BE2C (cell line): Measurements from ENCODE around the gene TMPO.
"Not testable (repeated sequence)": the region's sequence is repeated elsewhere in the genome, so short reads cannot be mapped to it uniquely, and the experiment has no call there.

Experiments
- DNase-seq: peaks from one replicate; pipeline ENCODE4 v3.0.0-alpha.2; 2020
- H3K27me3 ChIP-seq: fragments of 250-450 bp; sonication (Bioruptor Pico); 2 replicates; pipeline ENCODE4 v1.5.1; 2020; ENCODE audit warnings: mild to moderate bottlenecking
- H3K36me3 ChIP-seq: fragments of 250-450 bp; sonication (Bioruptor Pico); 2 replicates; pipeline ENCODE4 v1.5.1; 2020; ENCODE audit warnings: mild to moderate bottlenecking
- H3K4me1 ChIP-seq: fragments of 250-450 bp; sonication (Bioruptor Pico); 2 replicates; pipeline ENCODE4 v1.5.1; 2020
- H3K4me3 ChIP-seq: 2 replicates; pipeline ENCODE4 v1.5.1; 2011; ENCODE audit warnings: low read depth, low read length
- H3K9me3 ChIP-seq: fragments of 250-450 bp; sonication (Bioruptor Pico); 2 replicates; pipeline ENCODE4 v1.5.1; 2020
- TF ChIP-seq, protein P1 (sequence below): IDR thresholded peaks from 2 replicates; pipeline ENCODE4 v1.5.1; 2012; ENCODE audit warnings: mild to moderate bottlenecking, low read depth, low read length

The TMPO gene

DNA sequence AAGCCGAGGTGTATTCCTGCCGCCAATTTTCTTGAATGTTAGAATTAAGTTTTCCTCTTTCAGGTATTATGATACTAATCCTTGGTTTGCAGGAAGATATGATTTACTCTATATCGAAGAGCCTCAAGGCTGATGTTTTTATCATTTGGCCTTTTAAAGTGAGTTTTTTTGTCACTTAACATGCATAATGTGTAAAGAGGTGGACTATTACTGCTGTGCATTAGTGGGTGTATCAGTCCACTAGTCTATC lies 11.1 kb upstream of the TMPO start:
- no peaks in the 10 kb centered on the region for H3K9me3 ChIP-seq

DNA sequence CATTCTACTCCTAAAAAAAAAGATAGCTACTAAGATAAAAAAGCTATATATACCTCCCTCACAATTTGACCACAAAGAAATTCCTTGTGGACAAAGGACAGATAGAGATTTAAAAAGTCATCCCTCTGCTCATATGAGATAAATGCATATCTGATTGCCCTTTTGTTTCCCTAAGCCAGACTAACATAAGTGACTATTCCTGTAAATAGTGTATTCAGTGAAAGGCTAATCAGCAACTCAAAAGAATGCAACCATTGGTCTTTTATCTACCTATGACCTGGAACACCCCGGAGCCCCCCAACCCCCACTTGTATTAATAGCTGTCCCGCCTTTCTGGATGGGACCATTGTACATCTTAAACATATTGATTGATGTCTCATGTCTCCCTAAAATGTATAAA lies 6.3 kb upstream of the TMPO start:
- TF ChIP-seq, protein P1, sequence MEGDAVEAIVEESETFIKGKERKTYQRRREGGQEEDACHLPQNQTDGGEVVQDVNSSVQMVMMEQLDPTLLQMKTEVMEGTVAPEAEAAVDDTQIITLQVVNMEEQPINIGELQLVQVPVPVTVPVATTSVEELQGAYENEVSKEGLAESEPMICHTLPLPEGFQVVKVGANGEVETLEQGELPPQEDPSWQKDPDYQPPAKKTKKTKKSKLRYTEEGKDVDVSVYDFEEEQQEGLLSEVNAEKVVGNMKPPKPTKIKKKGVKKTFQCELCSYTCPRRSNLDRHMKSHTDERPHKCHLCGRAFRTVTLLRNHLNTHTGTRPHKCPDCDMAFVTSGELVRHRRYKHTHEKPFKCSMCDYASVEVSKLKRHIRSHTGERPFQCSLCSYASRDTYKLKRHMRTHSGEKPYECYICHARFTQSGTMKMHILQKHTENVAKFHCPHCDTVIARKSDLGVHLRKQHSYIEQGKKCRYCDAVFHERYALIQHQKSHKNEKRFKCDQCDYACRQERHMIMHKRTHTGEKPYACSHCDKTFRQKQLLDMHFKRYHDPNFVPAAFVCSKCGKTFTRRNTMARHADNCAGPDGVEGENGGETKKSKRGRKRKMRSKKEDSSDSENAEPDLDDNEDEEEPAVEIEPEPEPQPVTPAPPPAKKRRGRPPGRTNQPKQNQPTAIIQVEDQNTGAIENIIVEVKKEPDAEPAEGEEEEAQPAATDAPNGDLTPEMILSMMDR = no peak
- no peaks in the 10 kb centered on the region; the same call in 1 of the 2 replicates for H3K4me1 ChIP-seq
- DNase-seq = no peak

More for the DNA sequence above, 11.1 kb upstream of the TMPO start:
- peak overlapping the region; percentile 97 for H3K4me3 ChIP-seq
- no peak for DNase-seq
- H3K4me1 ChIP-seq = no peaks in the 10 kb centered on the region
- H3K27me3 ChIP-seq = no peaks in the 10 kb centered on the region
- TF ChIP-seq, protein P1 = no peak
- no peaks in the 10 kb centered on the region for H3K36me3 ChIP-seq

DNA sequence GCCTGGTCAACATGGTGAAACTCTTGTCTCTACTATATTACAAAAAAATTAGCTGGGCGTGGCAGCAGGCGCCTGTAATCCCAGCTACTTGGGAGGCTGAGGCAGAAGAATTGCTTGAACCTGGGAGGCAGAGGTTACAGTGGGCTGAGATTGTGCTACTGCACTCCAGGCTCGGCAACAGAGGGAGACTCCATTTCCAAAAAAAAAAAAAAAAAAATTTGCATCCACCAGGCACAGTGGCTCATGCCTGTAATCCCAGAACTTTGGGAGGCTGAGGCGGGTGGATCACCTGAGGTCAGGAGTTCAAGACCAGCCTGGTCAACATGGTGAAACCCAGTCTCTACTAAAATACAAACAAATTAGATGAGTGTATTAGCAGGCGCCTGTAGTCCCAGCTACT lies 3.6 kb upstream of the TMPO start:
- not testable (repeated sequence) for H3K9me3 ChIP-seq, DNase-seq

More for the DNA sequence above, 6.3 kb upstream of the TMPO start:
- H3K4me3 ChIP-seq = no peak overlapping the region
- no peaks in the 10 kb centered on the region for H3K9me3 ChIP-seq
- no peaks in the 10 kb centered on the region for H3K27me3 ChIP-seq
- no peaks in the 10 kb centered on the region for H3K36me3 ChIP-seq

DNA sequence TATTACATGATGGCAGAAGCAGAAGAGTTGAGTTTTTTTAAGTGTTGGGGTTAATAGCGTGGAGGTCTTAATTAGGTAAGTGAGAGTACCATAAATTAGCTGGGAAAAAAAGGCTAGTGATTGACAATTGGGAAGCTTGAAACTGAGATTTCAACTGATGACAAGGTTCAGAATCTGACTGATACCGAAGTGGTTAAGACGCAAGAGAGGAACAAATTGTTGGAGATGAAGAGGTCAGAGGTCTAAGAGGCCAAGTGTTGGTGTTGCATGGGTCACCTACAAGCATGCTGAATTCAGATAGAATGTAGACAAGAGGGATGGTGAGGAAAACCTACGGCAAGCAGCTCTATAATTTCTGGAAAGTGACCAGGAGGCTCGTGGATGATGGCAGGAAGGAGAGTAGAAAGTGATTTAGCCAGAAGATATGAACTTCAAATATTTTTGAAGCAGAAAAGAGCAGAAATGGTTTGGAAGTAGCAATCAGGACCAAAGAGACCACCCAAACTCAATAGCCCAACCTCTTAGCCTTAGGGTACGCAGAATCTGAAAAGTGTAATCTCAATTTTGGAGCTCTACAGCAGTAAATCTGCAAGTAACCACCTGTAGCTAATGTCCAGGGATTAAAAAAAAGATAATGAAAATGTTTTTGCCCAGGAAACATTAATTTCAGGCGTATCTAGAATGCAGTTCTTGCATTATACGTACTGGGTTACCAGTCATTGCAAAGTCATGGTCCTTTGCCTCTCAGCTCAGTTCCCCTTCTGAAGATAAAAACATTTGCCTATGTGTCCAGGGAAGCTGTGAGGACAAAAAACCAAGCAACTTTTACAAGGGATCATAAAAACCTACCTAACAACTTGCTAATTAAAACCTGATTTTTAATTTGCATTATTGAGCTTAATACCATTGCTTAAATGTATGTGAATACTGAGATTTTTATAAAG lies 1.7 kb upstream of the TMPO start:
- TF ChIP-seq, protein P1 = no peak
- Histone ChIP-seq H3K4me3 (peak overlapping the region; percentile 98), H3K9me3 (no peaks in the 10 kb centered on the region), H3K36me3 (peaks cover 19% of the 10 kb centered on the region), H3K27me3 (no peaks in the 10 kb centered on the region), H3K4me1 (no peaks in the 10 kb centered on the region; the same call in 1 of the 2 replicates)
- no peak for DNase-seq

More for the DNA sequence above, 3.6 kb upstream of the TMPO start:
- H3K4me1 ChIP-seq, H3K27me3 ChIP-seq, H3K4me3 ChIP-seq, H3K36me3 ChIP-seq: not testable (repeated sequence)

DNA sequence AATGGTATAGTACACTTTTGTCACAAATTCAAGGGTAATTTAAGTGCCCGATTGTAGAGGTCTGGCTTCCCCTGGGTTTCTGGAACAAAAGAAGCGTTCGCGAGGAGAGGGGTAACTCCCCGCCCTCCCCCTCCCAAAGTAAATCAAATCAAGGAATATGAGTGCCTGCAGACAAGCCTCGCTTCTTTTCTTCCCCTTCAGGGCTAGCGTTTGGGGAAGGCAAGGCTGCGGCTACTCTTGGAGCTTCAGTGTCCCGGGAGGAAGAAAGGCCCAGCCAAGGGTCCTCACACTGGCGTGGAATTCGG lies 456 bp upstream of the TMPO start:
- H3K36me3 ChIP-seq = peaks cover 19% of the 10 kb centered on the region
- no peaks in the 10 kb centered on the region; the same call in 1 of the 2 replicates for H3K4me1 ChIP-seq
- H3K4me3 ChIP-seq = peak overlapping the region; percentile 98
- DNase-seq = no peak
- H3K27me3 ChIP-seq = no peaks in the 10 kb centered on the region
- no peaks in the 10 kb centered on the region for H3K9me3 ChIP-seq
- TF ChIP-seq, protein P1 = no peak

DNA sequence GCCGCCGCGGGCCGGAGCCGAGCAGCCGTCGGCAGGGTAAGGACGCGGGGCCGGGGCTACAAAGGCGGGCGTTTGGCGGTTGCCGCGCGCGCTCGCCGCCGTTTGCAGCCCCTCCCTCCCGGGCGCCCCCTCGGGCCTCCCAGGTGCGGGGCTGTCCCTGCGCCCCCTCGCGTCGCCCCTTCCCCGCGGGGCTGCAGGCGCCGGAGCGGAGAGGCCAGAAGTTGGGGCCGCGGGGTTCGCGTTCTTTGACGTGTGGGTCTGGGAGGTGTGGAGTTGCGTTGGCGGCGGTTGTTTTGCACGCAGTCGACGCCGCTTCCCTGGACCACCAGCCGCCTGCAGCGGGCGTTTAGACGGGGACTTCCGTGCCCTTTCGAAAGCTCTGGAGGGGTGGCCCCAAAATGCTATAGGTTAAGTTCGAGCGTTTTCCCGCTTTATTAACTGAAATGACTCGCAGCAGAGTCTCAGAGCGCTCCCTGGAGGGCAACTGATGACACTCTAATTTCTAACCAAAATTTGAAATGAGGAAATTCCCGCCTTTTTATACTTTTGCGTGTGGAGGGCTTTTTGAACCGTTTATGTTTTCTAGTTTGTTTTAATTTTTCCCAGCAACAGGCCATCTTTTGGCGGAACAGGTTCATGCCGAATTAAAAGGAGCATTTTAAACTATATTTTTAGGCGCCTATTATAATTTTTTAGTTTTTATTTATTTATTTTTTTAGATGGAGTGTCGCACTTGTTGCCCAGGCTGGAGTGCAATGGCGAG lies 902 bp downstream of the TMPO start:
- Histone ChIP-seq H3K27me3 (no peaks in the 10 kb centered on the region), H3K36me3 (peaks cover 20% of the 10 kb centered on the region), H3K4me3 (peak overlapping the region; percentile 98), H3K4me1 (no peaks in the 10 kb centered on the region; the same call in 1 of the 2 replicates), H3K9me3 (no peaks in the 10 kb centered on the region)
- TF ChIP-seq, protein P1 = peak; percentile 67
- peak; percentile 83 for DNase-seq
